Lower leg skin (tissue), 4 donors: ENCODE data around the gene PITPNM3. TPM values are rescaled to one million over a fixed set of nuclear protein-coding genes. Genes with fewer than 3 reads are reported as not detected.
A peak's percentile ranks its signal among the peaks of the same experiment; 100 is the strongest.
"Not testable (repeated sequence)": the region's sequence is repeated elsewhere in the genome, so short reads cannot be mapped to it uniquely, and the experiment has no call there.

Source experiments
- DNase-seq, 2 donors: peaks; one replicate each; pipeline ENCODE4 v3.0.0-alpha.2; 2019; ENCODE audit warnings: low spot score in 2 of 2
- H3K4me3 ChIP-seq: fragments of 200-600 bp; sonication (generic); 2 replicates; pipeline ENCODE4 v1.5.1; 2017; ENCODE audit warnings: mild to moderate bottlenecking, low read depth; ENCODE audit not compliant: poor library complexity, severe bottlenecking
- CTCF ChIP-seq, 3 donors: fragments of 450-650 bp; IDR thresholded peaks; one replicate each; pipeline ENCODE4 v1.5.1; 2016; ENCODE audit warnings: antibody characterized with exemption in 3 of 3, mild to moderate bottlenecking in 3 of 3, moderate library complexity in 2 of 3
- POLR2A ChIP-seq, 2 donors: fragments of 450-650 bp; IDR thresholded peaks; one replicate each; pipeline ENCODE4 v1.6.1; 2016 to 2017; ENCODE audit warnings: antibody characterized with exemption in 2 of 2, mild to moderate bottlenecking in 1 of 2, moderate library complexity in 1 of 2
- WGBS, 2 donors: methylation state at CpG; one replicate each; pipeline ENCODE4 v1.1.5; 2018; 5-methylcytosine and 5-hydroxymethylcytosine counted together
- intact Hi-C: fragments of 100-400 bp; cut with DNase I; formaldehyde crosslinking; loops from one replicate; pipeline ENCODE4 v1.15.0; 2023; ENCODE audit warnings: low total_unique reads
- total RNA-seq, 4 donors: library from RNA; depleted of rRNA; stranded (reverse); fragments of >200 nt; gene quantifications; one replicate each; pipeline ENCODE4 v1.1.0, GENCODE V29; 2016

The PITPNM3 gene
- total RNA-seq, 4 donors from 2014 or later = 11.9 to 19.5 (median 16.3) TPM

- 50 to 62% methylated on average over 7 to 12 of the region's 13 CpGs for WGBS, 2 donors
- no peak for TF ChIP-seq POLR2A (IDR thresholded peaks at IDR 0.05)
- TF ChIP-seq CTCF (IDR thresholded peaks at IDR 0.05) = no peak
- DNase-seq = peak in 1 of 2 donors; percentile 36
- no peak overlapping the region for H3K4me3 ChIP-seq
- intact Hi-C loops = no loop called here
Observed at GRCh38 chr17:6487251-6488007, 68.9 kb downstream of the PITPNM3 start.

GRCh38 chr17:6485646-6486412 is 70.5 kb downstream of the PITPNM3 start:
- intact Hi-C loops = no loop called here
- 72 to 77% methylated on average over 5 of the region's 5 CpGs for WGBS, 2 donors
- TF ChIP-seq POLR2A (IDR thresholded peaks at IDR 0.05) = no peak
- TF ChIP-seq CTCF (IDR thresholded peaks at IDR 0.05) = no peak
- no peak for DNase-seq
- no peak overlapping the region for H3K4me3 ChIP-seq

GRCh38 chr17:6483507-6483906 is 72.8 kb downstream of the PITPNM3 start:
- DNase-seq = no peak
- no peak overlapping the region for H3K4me3 ChIP-seq
- 88 to 92% methylated on average over 14 to 16 of the region's 16 CpGs for WGBS, 2 donors
- TF ChIP-seq CTCF (IDR thresholded peaks at IDR 0.05) (no peak), POLR2A (IDR thresholded peaks at IDR 0.05) (no peak)
- intact Hi-C loops = no loop called here

- intact Hi-C loops, DNase-seq: not testable (repeated sequence)
- WGBS, 2 donors = 72 to 88% methylated on average over 10 of the region's 10 CpGs
Observed at GRCh38 chr17:6482796-6483195, 73.6 kb downstream of the PITPNM3 start.

GRCh38 chr17:6482105-6482455 is 74.3 kb downstream of the PITPNM3 start:
- no peak for DNase-seq
- intact Hi-C loops = no loop called here
- TF ChIP-seq CTCF (IDR thresholded peaks at IDR 0.05) = no peak
- TF ChIP-seq POLR2A (IDR thresholded peaks at IDR 0.05) = no peak
- 87 to 89% methylated on average over 6 of the region's 6 CpGs for WGBS, 2 donors
- H3K4me3 ChIP-seq = no peak overlapping the region

More at GRCh38 chr17:6482796-6483195, 73.6 kb downstream of the PITPNM3 start:
- not testable (repeated sequence) for H3K4me3 ChIP-seq

GRCh38 chr17:6480303-6480675 is 76.1 kb downstream of the PITPNM3 start:
- no peak for DNase-seq

More at GRCh38 chr17:6480303-6480675, 76.1 kb downstream of the PITPNM3 start:
- intact Hi-C loops = no loop called here
- TF ChIP-seq POLR2A (IDR thresholded peaks at IDR 0.05) = no peak
- TF ChIP-seq CTCF (IDR thresholded peaks at IDR 0.05) = no peak
- WGBS, 2 donors = 66 to 82% methylated on average over 6 to 7 of the region's 9 CpGs
- no peak overlapping the region for H3K4me3 ChIP-seq
